HEK293T (cell line): Measurements from ENCODE around the gene HMG20B.

Experiments used
- CTCF ChIA-PET: fragments of 350-600 bp; formaldehyde crosslinking; extraction: SDS; loops from one replicate; lab custom pipeline; 2021; ENCODE audit warnings: antibody characterized with exemption, inconsistent platforms; lab: Yijun Ruan, JAX
- POLR2A ChIA-PET: fragments of 350-600 bp; formaldehyde crosslinking; extraction: SDS; loops from one replicate; lab custom pipeline; 2020; ENCODE audit warnings: antibody characterized with exemption, inconsistent platforms; lab: Yijun Ruan, JAX
- DNase-seq: peaks from one replicate; pipeline ENCODE4 v3.0.0; 2012; ENCODE audit warnings: mixed read lengths; ENCODE audit errors: extremely low spot score
- ARNT ChIP-seq: fragments of 450-650 bp; IDR thresholded peaks from 2 replicates; pipeline ENCODE4 v1.6.1; 2017; ENCODE audit warnings: mild to moderate bottlenecking
- BHLHE40 ChIP-seq: fragments of 450-650 bp; IDR thresholded peaks from 2 replicates; pipeline ENCODE4 v1.6.1; 2016; ENCODE audit warnings: mild to moderate bottlenecking, moderate library complexity, borderline replicate concordance
- CTBP1 ChIP-seq: fragments of 450-650 bp; IDR thresholded peaks from 2 replicates; pipeline ENCODE4 v1.6.1; 2016; ENCODE audit warnings: borderline replicate concordance
- ELF4 ChIP-seq: fragments of 450-650 bp; IDR thresholded peaks from 2 replicates; pipeline ENCODE4 v1.6.1; 2017; ENCODE audit warnings: antibody characterized with exemption
- FOXA1 ChIP-seq: fragments of 450-650 bp; IDR thresholded peaks from 2 replicates; pipeline ENCODE4 v1.6.1; 2016; ENCODE audit warnings: mild to moderate bottlenecking
- FOXK2 ChIP-seq: fragments of 450-650 bp; IDR thresholded peaks from 2 replicates; pipeline ENCODE4 v1.6.1; 2016; ENCODE audit warnings: mild to moderate bottlenecking
- FOXM1 ChIP-seq: fragments of 450-650 bp; IDR thresholded peaks from 2 replicates; pipeline ENCODE4 v1.6.1; 2017; ENCODE audit warnings: mild to moderate bottlenecking, borderline replicate concordance
- HDGF ChIP-seq: fragments of 450-650 bp; IDR thresholded peaks from 2 replicates; pipeline ENCODE4 v1.6.1; 2017; ENCODE audit warnings: antibody characterized with exemption, borderline replicate concordance
- L3MBTL2 ChIP-seq: fragments of 450-650 bp; conservative IDR thresholded peaks from 2 replicates; pipeline ENCODE4 v1.6.1; 2016; ENCODE audit warnings: mild to moderate bottlenecking
- LEF1 ChIP-seq: fragments of 450-650 bp; IDR thresholded peaks from 2 replicates; pipeline ENCODE4 v1.6.1; 2017; ENCODE audit warnings: mild to moderate bottlenecking, borderline replicate concordance
- NFRKB ChIP-seq: fragments of 450-650 bp; IDR thresholded peaks from 2 replicates; pipeline ENCODE4 v1.6.1; 2016; ENCODE audit warnings: mild to moderate bottlenecking, moderate library complexity
- SP1 ChIP-seq: fragments of 450-650 bp; IDR thresholded peaks from 2 replicates; pipeline ENCODE4 v1.6.1; 2017
- SUZ12 ChIP-seq: fragments of 450-650 bp; IDR thresholded peaks from 2 replicates; pipeline ENCODE4 v1.6.1; 2016; ENCODE audit warnings: mild to moderate bottlenecking
- TARDBP ChIP-seq: fragments of 450-650 bp; IDR thresholded peaks from 2 replicates; pipeline ENCODE4 v1.6.1; 2016
- ZNF384 ChIP-seq: fragments of 450-650 bp; IDR thresholded peaks from 2 replicates; pipeline ENCODE4 v1.6.1; 2016
- TF ChIP-seq, protein P1 (sequence below): fragments of 450-650 bp; IDR thresholded peaks from 2 replicates; pipeline ENCODE4 v1.6.1; 2016

HMG20B gene

DNA sequence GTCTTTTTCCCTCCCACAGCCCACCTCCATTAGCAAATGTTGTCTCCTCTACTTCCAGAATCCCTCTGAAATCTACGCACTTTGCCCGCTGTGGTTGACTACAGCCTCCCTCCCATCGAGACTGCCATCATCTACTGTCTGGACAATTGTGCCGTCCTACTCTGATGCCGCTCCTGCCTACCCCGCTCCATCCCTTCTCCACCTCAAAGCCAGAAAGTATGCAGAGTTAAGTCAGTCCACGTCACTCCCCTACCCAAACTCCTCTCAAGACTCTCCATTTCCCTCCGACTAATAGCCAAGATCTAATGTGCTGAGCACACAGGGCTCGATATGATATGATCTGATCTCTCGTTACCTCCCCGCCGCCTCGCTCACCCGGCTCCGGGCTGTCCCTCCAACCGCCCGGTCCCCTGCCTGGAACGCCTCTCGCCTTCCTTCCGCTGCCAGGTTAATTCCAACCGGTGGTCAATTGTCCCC, 53.3 kb downstream of the HMG20B start:
- DNase-seq, result no peak
- TF ChIP-seq, protein P1, sequence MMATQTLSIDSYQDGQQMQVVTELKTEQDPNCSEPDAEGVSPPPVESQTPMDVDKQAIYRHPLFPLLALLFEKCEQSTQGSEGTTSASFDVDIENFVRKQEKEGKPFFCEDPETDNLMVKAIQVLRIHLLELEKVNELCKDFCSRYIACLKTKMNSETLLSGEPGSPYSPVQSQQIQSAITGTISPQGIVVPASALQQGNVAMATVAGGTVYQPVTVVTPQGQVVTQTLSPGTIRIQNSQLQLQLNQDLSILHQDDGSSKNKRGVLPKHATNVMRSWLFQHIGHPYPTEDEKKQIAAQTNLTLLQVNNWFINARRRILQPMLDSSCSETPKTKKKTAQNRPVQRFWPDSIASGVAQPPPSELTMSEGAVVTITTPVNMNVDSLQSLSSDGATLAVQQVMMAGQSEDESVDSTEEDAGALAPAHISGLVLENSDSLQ, result no peak
- no peak for TF ChIP-seq L3MBTL2
- TF ChIP-seq CTBP1, result no peak
- no peak for TF ChIP-seq SP1
- no peak for TF ChIP-seq ELF4
- TF ChIP-seq ZNF384, result no peak
- TF ChIP-seq LEF1, result no peak
- TF ChIP-seq BHLHE40, result no peak
- no peak for TF ChIP-seq ARNT
- no peak for TF ChIP-seq FOXA1
- TF ChIP-seq FOXM1, result no peak
- TF ChIP-seq NFRKB, result no peak
- no peak for TF ChIP-seq HDGF
- TF ChIP-seq FOXK2, result no peak
- TF ChIP-seq SUZ12, result no peak
- TF ChIP-seq TARDBP, result no peak
- ChIA-PET POLR2A (no interaction called here), CTCF (no interaction called here)

DNA sequence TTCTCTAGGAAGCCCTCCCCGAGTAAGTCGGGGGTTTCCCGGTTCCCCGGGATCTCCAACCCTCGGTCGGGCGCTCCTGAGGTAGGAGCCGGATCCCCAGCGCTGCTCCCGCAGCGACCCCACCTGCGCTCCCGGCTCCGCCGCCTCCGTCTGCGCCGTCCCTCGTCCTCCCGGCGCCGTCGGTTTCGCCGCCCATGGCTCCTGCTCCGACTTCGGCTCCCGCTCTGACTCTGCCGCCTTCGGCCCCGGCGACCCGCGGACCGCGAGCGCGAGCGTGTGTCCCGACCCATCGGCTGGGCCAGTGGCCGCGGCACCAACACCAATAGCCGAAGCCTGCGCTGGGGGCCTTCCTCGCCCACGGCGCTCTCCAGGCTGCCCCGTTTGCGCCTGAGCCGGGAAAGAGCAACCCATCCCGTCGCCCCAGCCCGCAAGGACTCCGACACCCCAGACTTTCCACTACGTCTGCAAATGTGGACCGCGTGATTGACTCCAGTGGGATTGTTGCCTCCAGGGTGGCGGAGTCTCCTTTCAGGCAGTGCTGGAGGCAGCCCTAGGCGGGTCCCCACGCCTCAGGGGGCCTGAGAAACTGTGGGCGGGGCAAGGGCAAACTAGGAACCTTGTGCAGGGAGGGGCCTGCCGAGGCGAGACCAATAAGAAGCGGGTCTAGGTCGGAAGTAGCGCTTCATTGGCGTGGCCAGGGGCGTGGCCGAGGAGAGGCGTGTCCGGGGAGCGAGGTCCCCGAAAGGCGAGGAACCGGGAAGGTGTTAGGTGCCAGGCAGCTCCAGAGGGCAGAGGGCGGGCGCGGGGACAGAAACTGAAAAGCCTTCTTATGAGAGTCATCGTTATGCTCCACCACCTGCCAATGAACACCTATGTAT, 54.0 kb downstream of the HMG20B start, which contains the start of gene CACTIN:
CACTIN (minus strand) TSS at position 318 of the 878 bp plus-strand sequence; CDS start at position 290, 28 bp downstream.
- ChIA-PET CTCF (no interaction called here), POLR2A (no interaction called here)

GRCh38 chr19:3627351-3627723, 54.6 kb downstream of the HMG20B start:
- DNase-seq, result no peak
- ChIA-PET CTCF (no interaction called here), POLR2A (no interaction called here)
- TF ChIP-seq FOXM1, result 0 out of 2 replicates have a peak, but pooled peaks have one; percentile 32
- TF ChIP-seq BHLHE40, result no peak

More for the DNA sequence above, 54.0 kb downstream of the HMG20B start, which contains the start of gene CACTIN:
- TF ChIP-seq FOXA1, result no peak
- TF ChIP-seq FOXK2, result no peak
- TF ChIP-seq L3MBTL2, result peak; percentile 76
- TF ChIP-seq ZNF384, result no peak
- TF ChIP-seq SUZ12, result no peak
- peak; percentile 70 for TF ChIP-seq SP1
- TF ChIP-seq LEF1, result no peak
- peak; percentile 67; the same call in 1 of the 2 replicates for TF ChIP-seq FOXM1
- TF ChIP-seq CTBP1, result no peak
- TF ChIP-seq NFRKB, result no peak
- TF ChIP-seq, protein P1, result no peak
- no peak for TF ChIP-seq HDGF
- no peak for TF ChIP-seq ARNT
- no peak for TF ChIP-seq BHLHE40
- TF ChIP-seq ELF4, result peak; percentile 67
- TF ChIP-seq TARDBP, result no peak
- peak; percentile 100 for DNase-seq
